Mucosa of rectum (tissue), 2 donors: ENCODE results near the gene HSD11B1L.

Experiments used
- H3K27ac ChIP-seq, 2 donors: one replicate each; pipeline ENCODE4 v1.7.0; 2013; ENCODE audit warnings: inconsistent platforms in 2 of 2, low read depth in 2 of 2, low read length in 2 of 2
- H3K27me3 ChIP-seq, 2 donors: one replicate each; pipeline ENCODE4 v1.7.0; 2013; ENCODE audit warnings: low read length in 2 of 2; ENCODE audit not compliant: control insufficient read depth in 2 of 2, insufficient read depth in 2 of 2
- H3K36me3 ChIP-seq, 2 donors: one replicate each; pipeline ENCODE4 v1.7.0; 2013; ENCODE audit warnings: low read length in 2 of 2; ENCODE audit not compliant: control insufficient read depth in 2 of 2, insufficient read depth in 2 of 2
- H3K4me1 ChIP-seq, 2 donors: one replicate each; pipeline ENCODE4 v1.7.0; 2013; ENCODE audit warnings: low read length in 2 of 2, mild to moderate bottlenecking in 1 of 2; ENCODE audit not compliant: control insufficient read depth in 2 of 2, insufficient read depth in 2 of 2
- H3K4me3 ChIP-seq, 2 donors: one replicate each; pipeline ENCODE4 v1.7.0; 2013; ENCODE audit warnings: low read length in 2 of 2
- H3K9ac ChIP-seq, 2 donors: one replicate each; pipeline ENCODE4 v1.7.0; 2013; ENCODE audit warnings: low read length in 2 of 2, low read depth in 1 of 2, mild to moderate bottlenecking in 1 of 2
- H3K9me3 ChIP-seq, 2 donors: one replicate each; pipeline ENCODE4 v1.7.0; 2013; ENCODE audit warnings: low read length in 2 of 2; ENCODE audit not compliant: control insufficient read depth in 2 of 2
- donor health status: healthy.
- donor health status: Normal muscosa, but diverticular disease.

Gene HSD11B1L

GRCh38 chr19:5665781-5666513 lies 14.9 kb upstream of the HSD11B1L start:
- no peaks in the 10 kb centered on the region for H3K4me1 ChIP-seq
- no peak overlapping the region for H3K9ac ChIP-seq
- no peak overlapping the region for H3K4me3 ChIP-seq
- no peaks in the 10 kb centered on the region for H3K9me3 ChIP-seq
- peaks cover 74 to 80% of the 10 kb centered on the region in 2 donors for H3K36me3 ChIP-seq
- H3K27me3 ChIP-seq: no peaks in the 10 kb centered on the region
- H3K27ac ChIP-seq: no peak overlapping the region

GRCh38 chr19:5666921-5667610 lies 13.8 kb upstream of the HSD11B1L start:
- Histone ChIP-seq H3K4me1 (no peaks in the 10 kb centered on the region), H3K27ac (no peak overlapping the region), H3K27me3 (no peaks in the 10 kb centered on the region), H3K36me3 (peaks cover 69 to 71% of the 10 kb centered on the region in 2 donors), H3K9me3 (no peaks in the 10 kb centered on the region), H3K9ac (no peak overlapping the region), H3K4me3 (no peak overlapping the region)

- Histone ChIP-seq H3K36me3 (peaks cover 64 to 67% of the 10 kb centered on the region in 2 donors), H3K9me3 (no peaks in the 10 kb centered on the region), H3K4me3 (no peak overlapping the region)
Measured at GRCh38 chr19:5667751-5668271, 13.0 kb upstream of the HSD11B1L start.

GRCh38 chr19:5669212-5669611 lies 11.6 kb upstream of the HSD11B1L start:
- Histone ChIP-seq H3K4me1 (no peaks in the 10 kb centered on the region), H3K9ac (no peak overlapping the region), H3K4me3 (no peak overlapping the region), H3K27ac (no peak overlapping the region), H3K27me3 (no peaks in the 10 kb centered on the region), H3K9me3 (no peaks in the 10 kb centered on the region), H3K36me3 (peaks cover 50 to 54% of the 10 kb centered on the region in 2 donors)

More at GRCh38 chr19:5667751-5668271, 13.0 kb upstream of the HSD11B1L start:
- Histone ChIP-seq H3K4me1 (no peaks in the 10 kb centered on the region), H3K27ac (no peak overlapping the region), H3K27me3 (no peaks in the 10 kb centered on the region), H3K9ac (no peak overlapping the region)

- Histone ChIP-seq H3K9ac (no peak overlapping the region), H3K4me1 (peaks cover 1 to 5% of the 10 kb centered on the region in 2 donors), H3K36me3 (peaks cover 27 to 30% of the 10 kb centered on the region in 2 donors), H3K9me3 (no peaks in the 10 kb centered on the region), H3K4me3 (no peak overlapping the region), H3K27ac (no peak overlapping the region), H3K27me3 (no peaks in the 10 kb centered on the region)
Measured at GRCh38 chr19:5671600-5671999, 9.2 kb upstream of the HSD11B1L start.

GRCh38 chr19:5672708-5673459 lies 7.9 kb upstream of the HSD11B1L start:
- Histone ChIP-seq H3K4me1 (peaks cover 3 to 5% of the 10 kb centered on the region in 2 donors), H3K36me3 (peaks cover 18 to 19% of the 10 kb centered on the region in 2 donors), H3K27ac (no peak overlapping the region), H3K27me3 (no peaks in the 10 kb centered on the region), H3K9me3 (no peaks in the 10 kb centered on the region), H3K4me3 (no peak overlapping the region), H3K9ac (no peak overlapping the region)

GRCh38 chr19:5673752-5674151 lies 7.1 kb upstream of the HSD11B1L start:
- Histone ChIP-seq H3K27ac (no peak overlapping the region), H3K27me3 (no peaks in the 10 kb centered on the region), H3K4me1 (peaks cover 3 to 5% of the 10 kb centered on the region in 2 donors), H3K36me3 (peaks cover 15 to 16% of the 10 kb centered on the region in 2 donors), H3K4me3 (no peak overlapping the region), H3K9ac (no peak overlapping the region), H3K9me3 (no peaks in the 10 kb centered on the region)

GRCh38 chr19:5674714-5675113 lies 6.1 kb upstream of the HSD11B1L start:
- no peak overlapping the region for H3K27ac ChIP-seq

GRCh38 chr19:5676105-5676771 lies 4.6 kb upstream of the HSD11B1L start:
- H3K4me1 ChIP-seq: peaks cover 14 to 18% of the 10 kb centered on the region in 2 donors
- H3K9ac ChIP-seq: no peak overlapping the region
- H3K27ac ChIP-seq: no peak overlapping the region

More at GRCh38 chr19:5674714-5675113, 6.1 kb upstream of the HSD11B1L start:
- Histone ChIP-seq H3K4me1 (peaks cover 10 to 12% of the 10 kb centered on the region in 2 donors), H3K9ac (no peak overlapping the region), H3K9me3 (no peaks in the 10 kb centered on the region), H3K36me3 (peaks cover 6 to 7% of the 10 kb centered on the region in 2 donors), H3K27me3 (no peaks in the 10 kb centered on the region), H3K4me3 (no peak overlapping the region)

More at GRCh38 chr19:5676105-5676771, 4.6 kb upstream of the HSD11B1L start:
- Histone ChIP-seq H3K4me3 (no peak overlapping the region), H3K36me3 (peaks cover 5 to 6% of the 10 kb centered on the region in 2 donors), H3K9me3 (no peaks in the 10 kb centered on the region), H3K27me3 (no peaks in the 10 kb centered on the region)
